SU-DHL-6 (cell line): ENCODE data around the gene SGCD.

Experiments
- CTCF ChIP-seq: fragments of 200-600 bp; sonication (generic); IDR thresholded peaks from one replicate; pipeline ENCODE4 v1.5.1; 2017; ENCODE audit warnings: antibody characterized with exemption, mild to moderate bottlenecking, low read length, moderate library complexity; ENCODE audit not compliant: insufficient read depth, poor library complexity, severe bottlenecking
- EZH2phosphoT487 ChIP-seq: fragments of 200-600 bp; sonication (generic), shearing (Covaris generic); conservative IDR thresholded peaks from 2 replicates; pipeline ENCODE4 v1.6.1; 2018; ENCODE audit warnings: mild to moderate bottlenecking, antibody characterized with exemption, low read length, moderate library complexity, mixed read lengths

DNA sequence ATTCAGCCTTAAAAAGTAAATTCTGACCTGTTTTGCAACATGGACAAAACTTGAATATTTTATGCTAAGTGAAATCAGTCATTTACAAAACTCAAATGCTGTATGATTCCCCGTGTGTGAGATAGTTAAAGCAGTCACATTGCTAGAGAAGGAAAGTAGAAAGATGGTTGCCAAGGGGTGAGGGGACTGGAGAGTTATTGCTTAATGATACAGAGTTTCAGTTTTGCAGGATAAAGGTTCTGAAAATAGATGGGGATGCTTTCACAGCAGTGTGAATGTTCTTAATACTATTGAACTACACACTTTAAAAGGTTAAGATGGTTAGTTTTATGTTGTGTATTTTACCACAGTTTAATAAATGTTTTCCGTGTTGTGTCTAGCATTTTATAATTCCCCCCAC, 51.2 kb downstream of the SGCD start:
- no peak for TF ChIP-seq CTCF
- TF ChIP-seq EZH2phosphoT487, result no peak
